Stimulated activated CD4-positive, alpha-beta T cell treated with anti-CD3 and anti-CD28 coated beads, Interleukin-2, amount 100 ng/mL, for 24 hours (primary cell): Measurements from ENCODE around the gene SMIM13.

Experiments
- DNase-seq, 2 donors: peaks; one replicate each; pipeline ENCODE4 v3.0.0-alpha.2; 2020

The SMIM13 gene

DNA sequence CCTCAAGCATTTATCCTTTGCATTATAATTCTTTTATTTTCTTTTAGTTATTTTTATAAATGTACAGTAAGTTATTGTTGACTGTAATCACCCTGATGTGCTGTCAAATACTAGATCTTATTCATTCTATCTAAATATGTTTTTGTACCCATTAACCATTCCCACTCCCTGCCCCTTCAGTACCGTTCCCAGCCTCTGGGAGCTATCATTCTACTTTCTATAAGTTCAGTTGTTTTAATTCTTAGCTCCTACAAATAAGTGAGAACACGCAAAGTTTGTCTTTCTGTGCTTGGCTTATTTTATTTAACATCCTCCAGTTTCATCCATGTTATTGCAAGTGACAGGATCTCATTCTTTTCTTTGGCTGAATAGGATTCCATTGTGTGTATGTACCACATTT, 30.3 kb downstream of the SMIM13 start:
- no peak for DNase-seq

- DNase-seq = no peak
Observed at GRCh38 chr6:11126876-11127275, 33.2 kb downstream of the SMIM13 start.

GRCh38 chr6:11128608-11129007, 35.0 kb downstream of the SMIM13 start:
- no peak for DNase-seq

- no peak for DNase-seq
Observed at GRCh38 chr6:11129908-11130565, 36.4 kb downstream of the SMIM13 start.

DNA sequence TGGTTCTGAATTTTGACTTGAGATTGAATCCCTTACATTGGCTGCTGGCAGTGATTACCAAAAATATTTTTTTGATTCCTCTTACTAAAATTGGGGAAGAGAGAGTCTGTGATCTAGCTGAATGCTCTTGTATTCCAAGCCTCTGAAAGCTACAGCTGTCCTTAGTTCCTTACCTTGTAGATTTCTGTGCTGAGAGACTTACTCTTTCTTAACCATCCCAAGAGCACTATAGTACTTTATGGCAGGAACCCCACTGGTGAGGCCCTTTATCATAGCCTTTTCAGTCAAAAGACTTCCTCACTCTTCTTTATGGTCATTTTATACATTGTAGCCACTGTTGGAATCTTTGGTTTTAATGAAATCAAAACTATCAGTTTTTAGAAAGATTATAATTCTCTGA, 37.0 kb downstream of the SMIM13 start:
- DNase-seq = no peak

DNA sequence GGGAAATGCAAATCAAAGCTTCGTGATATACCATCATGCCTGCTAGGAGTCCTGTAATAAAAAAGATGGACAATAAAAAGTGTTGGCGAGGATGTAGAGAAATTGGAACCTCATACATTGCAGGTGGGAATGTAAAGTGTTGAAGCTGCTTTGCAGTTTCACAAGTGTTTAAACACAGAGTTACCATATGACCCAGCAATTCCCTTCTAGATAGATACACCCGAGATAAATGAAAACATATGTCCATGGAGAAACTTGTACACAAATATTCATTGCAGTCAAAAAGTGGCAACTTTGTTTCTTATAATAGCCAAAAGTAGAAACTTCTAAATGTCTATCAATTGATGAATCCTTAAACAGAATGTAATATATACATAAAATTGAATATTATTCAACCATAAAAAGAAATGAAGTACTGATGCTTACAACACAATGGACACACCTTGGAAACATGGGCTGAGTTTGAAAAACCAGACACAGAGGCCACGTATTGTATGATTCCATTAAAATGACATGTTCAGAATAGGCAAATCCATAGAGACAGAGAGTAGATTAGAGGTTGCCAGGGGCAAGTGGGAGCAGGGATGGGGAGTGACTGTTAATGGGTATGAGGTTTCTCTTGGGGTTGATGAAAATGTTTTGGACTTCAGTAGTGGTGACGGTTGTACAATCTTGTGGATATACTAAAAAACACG, 38.7 kb downstream of the SMIM13 start:
- no peak for DNase-seq

DNA sequence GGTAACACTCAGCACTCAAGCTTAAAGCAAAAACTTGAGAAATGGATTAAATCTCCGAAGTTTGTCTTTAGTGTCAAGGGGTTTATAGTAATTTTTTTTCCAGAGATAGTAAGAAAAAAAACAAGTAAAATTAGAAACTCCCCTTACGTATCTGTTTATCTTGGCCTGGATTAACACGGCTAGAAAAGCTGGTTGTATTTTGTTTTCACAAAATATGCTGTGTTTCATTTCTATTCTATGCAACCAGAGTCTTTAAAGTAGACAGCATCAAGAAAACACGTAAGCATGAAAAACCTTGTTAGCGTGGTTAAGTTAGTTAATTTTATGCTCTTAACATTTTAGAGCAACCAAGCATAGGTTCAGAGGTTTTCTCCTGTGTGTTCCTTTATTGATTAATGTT, 39.6 kb downstream of the SMIM13 start:
- DNase-seq = no peak

DNA sequence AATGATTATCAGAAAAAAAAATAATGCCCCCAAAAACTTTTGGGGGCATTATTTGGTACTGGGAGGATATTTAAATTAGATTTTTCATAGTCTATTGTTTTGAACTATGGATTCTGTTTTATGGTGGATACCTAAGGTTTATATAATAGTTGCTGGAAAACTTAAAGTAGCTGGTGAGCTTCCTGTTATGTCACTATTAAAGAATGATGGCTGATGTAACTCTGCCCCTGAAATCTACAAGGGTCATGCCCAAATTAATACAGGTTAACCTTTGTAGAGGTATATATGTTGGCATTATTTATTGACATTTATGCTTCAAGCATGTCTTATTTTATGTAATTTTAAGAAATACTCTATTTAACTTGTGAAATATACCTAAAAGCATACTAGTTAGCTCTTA, 43.2 kb downstream of the SMIM13 start:
- no peak for DNase-seq

DNA sequence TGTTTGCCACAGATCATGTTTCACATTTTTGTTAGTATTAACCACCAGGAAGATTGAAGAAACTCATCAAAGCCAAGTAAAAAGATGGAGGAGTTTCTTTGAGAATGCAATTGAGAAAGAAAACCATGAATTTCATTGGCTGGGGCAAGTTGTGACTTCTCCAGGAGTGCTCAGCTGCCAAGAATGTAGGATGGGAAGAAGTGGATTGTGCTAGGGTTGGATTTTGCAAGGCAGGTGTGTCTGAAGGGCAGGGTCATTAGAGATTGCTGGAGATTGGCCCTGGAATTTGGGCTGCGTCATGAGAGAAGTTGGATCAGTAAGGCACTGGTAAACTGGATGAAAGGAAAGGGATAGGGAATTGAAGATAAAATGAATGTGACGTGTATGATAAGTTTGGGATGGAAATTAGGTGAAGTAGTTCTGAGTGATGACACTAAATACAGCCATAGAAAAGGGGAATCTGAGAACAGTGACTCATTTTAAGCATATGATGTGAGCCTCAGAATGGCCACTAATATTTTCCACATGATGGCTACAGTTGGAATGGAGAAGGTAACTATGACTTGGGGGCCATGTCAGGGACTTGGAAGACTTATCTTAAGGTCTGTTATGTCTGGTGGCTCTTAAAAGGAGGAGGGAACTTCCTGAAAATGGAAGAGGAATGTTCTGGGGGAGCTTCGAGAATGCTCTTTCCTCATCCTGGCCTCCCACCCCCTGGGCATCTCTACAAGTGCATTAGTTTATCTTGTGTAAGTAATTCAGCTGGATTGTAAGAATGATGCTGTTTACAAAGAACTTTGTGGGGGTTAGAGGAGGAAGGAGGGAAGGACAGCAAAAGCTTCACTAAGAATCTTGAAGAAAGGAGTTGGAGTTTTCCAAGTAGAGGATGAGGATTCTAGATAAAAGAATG, 45.7 kb downstream of the SMIM13 start:
- DNase-seq = no peak

- DNase-seq = no peak
Observed at GRCh38 chr6:11140056-11140455, 46.4 kb downstream of the SMIM13 start.

GRCh38 chr6:11141295-11141694, 47.7 kb downstream of the SMIM13 start:
- DNase-seq = no peak

DNA sequence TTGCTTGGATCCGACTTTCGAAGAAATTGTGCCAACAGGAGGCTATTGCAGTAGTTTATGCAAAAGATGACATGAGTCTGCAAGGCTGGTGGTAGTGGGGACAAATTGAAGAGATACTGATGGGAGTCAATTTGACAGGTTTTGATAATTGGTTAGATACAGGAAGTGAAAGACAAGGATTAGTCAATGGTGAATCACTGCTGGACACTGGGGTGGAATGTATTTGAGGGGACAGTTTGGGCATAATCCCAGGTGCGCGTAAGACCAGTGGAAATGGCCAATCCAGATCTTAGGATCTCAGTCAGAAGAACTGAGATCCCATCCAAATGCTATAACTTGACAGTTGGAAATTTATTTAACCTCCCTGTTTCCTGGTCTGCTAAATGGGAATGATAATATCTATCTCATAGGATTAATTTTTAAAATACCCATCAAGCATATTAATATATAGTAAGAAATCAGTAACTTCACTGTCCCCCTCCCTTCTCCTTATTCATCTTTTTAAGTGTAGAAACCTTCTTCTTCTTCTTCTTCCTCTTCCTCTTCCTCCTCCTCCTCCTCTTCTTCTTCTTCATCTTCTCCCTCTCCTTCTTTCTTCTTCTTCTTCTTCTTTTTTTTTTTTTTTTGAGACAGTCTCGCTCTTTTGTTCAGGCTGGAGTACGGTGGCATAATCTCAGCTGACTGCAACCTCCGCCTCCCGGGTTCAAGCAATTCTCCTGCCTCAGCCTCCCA, 48.8 kb downstream of the SMIM13 start:
- DNase-seq = no peak

GRCh38 chr6:11143394-11144371, 50.0 kb downstream of the SMIM13 start:
- peak in 1 of 2 donors; percentile 9 for DNase-seq

DNA sequence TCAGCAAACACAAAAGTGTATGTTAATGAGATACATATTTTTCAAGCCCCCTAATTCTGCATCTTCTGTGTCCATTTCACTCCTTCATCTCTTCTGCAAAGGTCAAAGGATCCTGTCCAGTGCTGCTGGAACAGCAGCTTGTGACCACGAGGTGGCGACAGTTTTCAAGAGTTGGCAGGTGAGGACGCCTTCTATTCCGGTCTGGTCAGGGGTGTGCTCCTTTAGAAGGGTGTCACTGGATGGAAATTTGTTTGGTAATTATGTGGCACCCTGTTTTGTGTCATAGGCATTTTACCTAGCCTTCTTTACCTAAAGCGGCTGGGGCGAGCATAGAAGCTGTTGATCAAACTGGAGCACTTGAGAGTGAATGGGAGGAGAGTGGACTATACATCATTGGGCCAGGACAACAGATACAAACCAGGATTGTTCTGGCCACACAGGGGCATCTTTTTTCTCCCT, 50.8 kb downstream of the SMIM13 start:
- peak; percentile 80 to 81 for DNase-seq

GRCh38 chr6:11146117-11146826, 52.6 kb downstream of the SMIM13 start:
- no peak for DNase-seq

- no peak for DNase-seq
Observed at GRCh38 chr6:11149551-11149950, 55.9 kb downstream of the SMIM13 start.

DNA sequence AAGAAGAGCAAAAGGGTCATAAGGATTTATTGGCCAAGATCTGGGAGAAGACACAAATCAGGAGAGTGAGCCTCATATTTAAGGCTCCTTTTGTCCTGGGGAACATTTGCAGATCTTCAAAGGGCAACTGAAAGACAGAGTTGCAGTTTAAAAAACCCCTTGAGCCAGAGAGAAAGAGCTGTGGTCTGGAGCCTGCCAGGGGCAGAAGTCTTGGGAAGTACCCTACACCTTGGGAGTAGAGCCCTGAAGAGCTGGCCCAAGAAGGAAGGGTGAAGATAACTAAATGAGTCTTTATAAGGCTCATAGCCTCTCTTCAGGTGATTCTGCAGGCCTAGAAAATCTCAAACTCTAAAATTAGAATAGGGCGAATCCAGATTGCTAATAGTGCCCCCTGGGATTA, 57.9 kb downstream of the SMIM13 start:
- no peak for DNase-seq

GRCh38 chr6:11152581-11152980, 58.9 kb downstream of the SMIM13 start:
- DNase-seq = no peak

DNA sequence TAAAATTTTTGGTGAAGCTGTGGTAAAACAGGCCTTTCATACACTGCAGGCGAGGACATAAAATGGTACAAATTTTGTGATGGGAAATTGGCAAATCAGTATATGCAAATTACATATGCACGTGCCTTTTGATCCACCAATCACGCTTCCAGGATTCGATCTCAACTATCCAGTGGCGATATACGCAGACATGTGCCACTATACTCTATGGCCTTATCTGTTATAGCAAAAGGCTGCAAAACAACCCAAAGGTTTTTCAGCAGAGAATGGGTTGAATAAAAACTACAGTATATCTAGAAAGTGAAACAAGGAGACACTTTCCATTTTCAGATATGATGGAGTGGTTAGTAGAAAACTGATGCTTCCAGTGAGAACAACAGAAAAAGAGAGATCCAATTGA, 59.8 kb downstream of the SMIM13 start:
- DNase-seq = no peak

DNA sequence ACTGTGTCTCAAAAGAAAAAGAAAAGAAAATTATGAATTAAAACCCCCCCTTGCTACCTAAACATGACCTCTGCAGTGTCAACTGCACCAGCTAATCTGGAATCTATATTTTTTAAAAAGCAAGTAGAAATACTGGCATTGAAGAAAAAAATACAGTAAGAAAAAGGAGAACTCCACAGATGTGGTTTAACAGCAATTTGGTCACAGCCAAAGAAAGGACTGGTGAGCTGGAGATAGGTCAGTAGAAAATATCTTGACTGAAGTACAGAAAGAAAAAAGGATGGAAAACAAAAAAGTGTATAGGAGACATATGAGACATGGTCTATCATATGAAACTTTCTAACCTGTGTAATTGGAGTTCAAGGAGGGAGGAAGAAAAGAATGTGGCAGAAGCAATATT, 62.0 kb downstream of the SMIM13 start:
- no peak for DNase-seq

DNA sequence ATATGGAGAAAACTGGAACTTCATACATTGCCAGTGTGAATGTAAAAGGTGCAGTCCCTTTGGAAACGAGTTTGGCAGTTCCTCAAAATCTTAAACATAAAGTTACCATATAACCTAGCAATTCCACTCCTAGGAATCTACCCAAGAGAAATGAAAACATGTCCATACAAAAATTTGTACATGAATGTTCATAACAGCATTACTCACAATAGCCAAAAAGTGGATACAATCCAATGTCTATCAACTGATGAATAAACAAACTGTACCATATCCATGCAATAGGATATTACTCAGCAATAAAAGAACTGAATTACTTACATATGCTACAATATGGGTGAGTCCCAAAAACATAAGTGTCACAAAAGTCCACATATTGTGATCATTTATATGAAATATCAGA, 66.6 kb downstream of the SMIM13 start:
- no peak for DNase-seq
